Measurements from ENCODE around the gene ANKRD31.
"Not testable (repeated sequence)": the region's sequence is repeated elsewhere in the genome, so short reads cannot be mapped to it uniquely, and the experiment has no call there.

The ANKRD31 gene

GRCh38 chr5:75192264-75192663 is 44.4 kb downstream of the ANKRD31 start:
- no peaks in the 10 kb centered on the region for H3K27me3 ChIP-seq (ENCODE audit: control insufficient read depth, insufficient read depth, low read length)
- no peak overlapping the region for H3K4me3 ChIP-seq (ENCODE audit: low read depth, low read length)
- H3K9me3 ChIP-seq (ENCODE audit: control insufficient read depth, insufficient read depth, low read length) = no peaks in the 10 kb centered on the region
- H3K27ac ChIP-seq (ENCODE audit: low read depth, low read length) = no peak overlapping the region
- H3K9ac ChIP-seq (ENCODE audit: low read depth, low read length) = no peak overlapping the region
- H3K4me1 ChIP-seq (ENCODE audit: control insufficient read depth, insufficient read depth, low read length) = no peaks in the 10 kb centered on the region
- no peaks in the 10 kb centered on the region for H3K36me3 ChIP-seq (ENCODE audit: control insufficient read depth, insufficient read depth, low read length)

DNA sequence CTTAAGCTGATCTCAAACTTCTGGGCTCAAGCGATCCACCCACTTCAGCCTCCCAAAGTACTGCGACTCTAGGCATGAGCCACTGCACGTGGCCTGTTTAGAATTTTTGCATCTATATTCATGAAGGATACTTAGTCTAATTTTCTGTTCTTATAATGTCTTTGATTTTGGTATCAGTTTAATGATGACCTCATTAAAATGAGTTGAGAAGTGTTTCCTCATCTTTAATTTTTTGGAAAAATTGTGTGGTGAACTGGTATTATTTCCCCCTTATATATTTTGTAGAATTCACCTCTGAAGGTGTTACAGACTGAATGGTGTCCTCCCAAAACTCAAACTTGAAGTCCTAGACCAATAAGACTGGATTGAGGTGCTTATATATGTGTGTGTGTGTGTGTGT is 46.5 kb downstream of the ANKRD31 start:
- Histone ChIP-seq H3K9me3 (ENCODE audit: control insufficient read depth, insufficient read depth, low read length) (no peaks in the 10 kb centered on the region), H3K4me1 (ENCODE audit: control insufficient read depth, insufficient read depth, low read length) (no peaks in the 10 kb centered on the region), H3K9ac (ENCODE audit: low read depth, low read length) (no peak overlapping the region), H3K27me3 (ENCODE audit: control insufficient read depth, insufficient read depth, low read length) (no peaks in the 10 kb centered on the region), H3K36me3 (ENCODE audit: control insufficient read depth, insufficient read depth, low read length) (no peaks in the 10 kb centered on the region), H3K4me3 (ENCODE audit: low read depth, low read length) (no peak overlapping the region), H3K27ac (ENCODE audit: low read depth, low read length) (no peak overlapping the region)

DNA sequence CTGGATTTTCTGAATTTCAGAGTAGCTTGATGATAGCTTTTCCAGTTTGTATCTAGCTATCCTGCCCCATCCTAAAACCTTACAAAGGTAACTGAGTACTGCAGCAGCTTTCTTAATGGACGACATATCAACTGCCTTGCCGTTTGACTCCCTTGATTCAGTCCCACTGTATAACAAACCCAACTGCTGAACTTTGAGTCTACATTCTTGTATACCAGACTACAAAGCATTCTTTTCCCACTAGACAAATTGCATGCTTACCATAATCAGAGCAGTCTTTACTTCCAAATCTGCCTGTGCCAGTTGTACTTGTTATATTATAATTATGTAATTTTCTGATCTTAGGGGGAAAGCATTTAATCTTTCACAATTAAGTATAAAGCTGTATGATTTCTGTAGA is 47.3 kb downstream of the ANKRD31 start:
- Histone ChIP-seq H3K36me3 (ENCODE audit: control insufficient read depth, insufficient read depth, low read length) (no peaks in the 10 kb centered on the region), H3K9ac (ENCODE audit: low read depth, low read length) (no peak overlapping the region), H3K4me3 (ENCODE audit: low read depth, low read length) (no peak overlapping the region), H3K27ac (ENCODE audit: low read depth, low read length) (no peak overlapping the region), H3K4me1 (ENCODE audit: control insufficient read depth, insufficient read depth, low read length) (no peaks in the 10 kb centered on the region), H3K27me3 (ENCODE audit: control insufficient read depth, insufficient read depth, low read length) (no peaks in the 10 kb centered on the region), H3K9me3 (ENCODE audit: control insufficient read depth, insufficient read depth, low read length) (no peaks in the 10 kb centered on the region)

GRCh38 chr5:75185763-75186162 is 50.9 kb downstream of the ANKRD31 start:
- Histone ChIP-seq H3K9me3 (ENCODE audit: control insufficient read depth, insufficient read depth, low read length) (no peaks in the 10 kb centered on the region), H3K27ac (ENCODE audit: low read depth, low read length) (no peak overlapping the region), H3K4me3 (ENCODE audit: low read depth, low read length) (no peak overlapping the region)

DNA sequence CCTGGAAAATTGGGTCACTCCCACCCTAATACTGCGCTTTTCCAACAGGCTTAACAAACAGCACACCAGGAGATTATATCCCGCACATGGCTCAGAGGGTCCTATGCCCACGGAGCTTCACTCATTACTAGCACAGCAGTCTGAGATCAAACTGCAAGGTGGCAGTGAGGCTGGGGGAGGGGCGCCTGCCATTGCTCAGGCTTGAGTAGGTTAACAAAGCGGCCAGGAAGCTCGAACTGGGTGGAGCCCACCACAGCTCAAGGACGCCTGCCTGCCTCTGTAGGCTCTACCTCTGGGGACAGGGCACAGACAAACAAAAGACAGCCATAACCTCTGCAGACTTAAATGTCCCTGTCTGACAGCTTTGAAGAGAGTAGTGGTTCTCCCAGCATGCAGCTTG is 60.7 kb downstream of the ANKRD31 start:
- H3K4me3 ChIP-seq (ENCODE audit: low read depth, low read length); H3K27ac ChIP-seq (ENCODE audit: low read depth, low read length); H3K4me1 ChIP-seq (ENCODE audit: control insufficient read depth, insufficient read depth, low read length); H3K36me3 ChIP-seq (ENCODE audit: control insufficient read depth, insufficient read depth, low read length); H3K9ac ChIP-seq (ENCODE audit: low read depth, low read length); H3K27me3 ChIP-seq (ENCODE audit: control insufficient read depth, insufficient read depth, low read length); H3K9me3 ChIP-seq (ENCODE audit: control insufficient read depth, insufficient read depth, low read length): not testable (repeated sequence)

More at GRCh38 chr5:75185763-75186162, 50.9 kb downstream of the ANKRD31 start:
- Histone ChIP-seq H3K4me1 (ENCODE audit: control insufficient read depth, insufficient read depth, low read length) (no peaks in the 10 kb centered on the region), H3K9ac (ENCODE audit: low read depth, low read length) (no peak overlapping the region), H3K36me3 (ENCODE audit: control insufficient read depth, insufficient read depth, low read length) (no peaks in the 10 kb centered on the region), H3K27me3 (ENCODE audit: control insufficient read depth, insufficient read depth, low read length) (no peaks in the 10 kb centered on the region)

- not testable (repeated sequence) for H3K36me3 ChIP-seq (ENCODE audit: control insufficient read depth, insufficient read depth, low read length); H3K4me1 ChIP-seq (ENCODE audit: control insufficient read depth, insufficient read depth, low read length); H3K9me3 ChIP-seq (ENCODE audit: control insufficient read depth, insufficient read depth, low read length); H3K27ac ChIP-seq (ENCODE audit: low read depth, low read length); H3K9ac ChIP-seq (ENCODE audit: low read depth, low read length); H3K27me3 ChIP-seq (ENCODE audit: control insufficient read depth, insufficient read depth, low read length); H3K4me3 ChIP-seq (ENCODE audit: low read depth, low read length)
Observed at GRCh38 chr5:75174872-75175271, 61.8 kb downstream of the ANKRD31 start.

DNA sequence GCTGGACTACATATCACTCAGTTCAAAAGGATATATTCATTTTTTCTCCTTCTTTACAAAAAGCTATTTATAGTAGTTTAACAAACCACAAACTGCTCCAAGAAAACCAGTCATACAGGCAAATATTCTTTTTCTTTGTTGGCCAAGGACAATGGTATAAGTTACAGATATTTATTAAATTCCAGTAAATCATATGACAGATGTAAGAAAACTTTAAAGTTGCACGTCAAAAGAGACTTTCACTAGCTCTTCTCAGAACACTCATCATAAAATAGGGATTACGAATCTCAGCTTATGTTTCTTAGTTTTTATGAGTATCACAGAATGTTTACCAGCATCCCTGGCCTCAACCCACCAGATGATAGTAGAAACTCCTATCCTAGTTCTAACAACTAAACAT is 67.2 kb downstream of the ANKRD31 start:
- no peaks in the 10 kb centered on the region for H3K9me3 ChIP-seq (ENCODE audit: control insufficient read depth, insufficient read depth, low read length)
- H3K4me3 ChIP-seq (ENCODE audit: low read depth, low read length) = no peak overlapping the region
- H3K27me3 ChIP-seq (ENCODE audit: control insufficient read depth, insufficient read depth, low read length) = no peaks in the 10 kb centered on the region
- no peak overlapping the region for H3K27ac ChIP-seq (ENCODE audit: low read depth, low read length)
- H3K36me3 ChIP-seq (ENCODE audit: control insufficient read depth, insufficient read depth, low read length) = no peaks in the 10 kb centered on the region
- no peaks in the 10 kb centered on the region for H3K4me1 ChIP-seq (ENCODE audit: control insufficient read depth, insufficient read depth, low read length)
- no peak overlapping the region for H3K9ac ChIP-seq (ENCODE audit: low read depth, low read length)

DNA sequence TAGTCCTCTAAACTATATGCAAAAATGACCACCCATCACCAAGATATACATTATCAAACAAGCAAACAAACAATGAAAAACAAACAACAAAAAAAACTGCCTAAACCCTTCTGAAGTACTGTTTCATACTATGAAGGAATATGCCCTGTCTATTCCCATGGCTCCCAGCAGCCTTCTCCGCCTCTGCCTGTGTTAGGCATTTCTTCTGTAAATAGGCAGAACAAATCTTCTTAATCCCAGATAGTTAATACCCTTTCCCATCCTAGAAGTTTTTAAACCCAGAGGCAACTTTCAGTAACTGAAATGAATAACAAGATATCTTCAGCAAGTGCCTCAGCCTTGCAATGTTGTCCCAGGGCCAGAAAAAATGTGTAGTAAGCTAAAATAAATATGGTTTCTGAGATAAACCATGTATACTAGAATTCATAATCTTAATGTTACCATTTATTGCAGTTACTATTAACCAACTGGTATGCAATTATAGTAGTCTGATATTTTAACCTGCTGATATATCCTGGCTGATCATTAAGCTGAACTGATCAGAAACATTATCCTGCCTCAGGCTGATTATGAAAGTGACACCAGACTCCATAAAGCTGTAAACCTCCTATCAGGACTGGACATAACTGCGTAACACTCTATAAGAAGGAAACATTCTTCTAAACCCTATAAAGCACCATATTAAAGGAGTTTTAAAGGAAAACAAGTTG is 68.5 kb downstream of the ANKRD31 start:
- Histone ChIP-seq H3K9ac (ENCODE audit: low read depth, low read length) (no peak overlapping the region), H3K4me1 (ENCODE audit: control insufficient read depth, insufficient read depth, low read length) (no peaks in the 10 kb centered on the region), H3K27me3 (ENCODE audit: control insufficient read depth, insufficient read depth, low read length) (no peaks in the 10 kb centered on the region), H3K36me3 (ENCODE audit: control insufficient read depth, insufficient read depth, low read length) (no peaks in the 10 kb centered on the region), H3K9me3 (ENCODE audit: control insufficient read depth, insufficient read depth, low read length) (no peaks in the 10 kb centered on the region), H3K27ac (ENCODE audit: low read depth, low read length) (no peak overlapping the region), H3K4me3 (ENCODE audit: low read depth, low read length) (no peak overlapping the region)

GRCh38 chr5:75167345-75167744 is 69.3 kb downstream of the ANKRD31 start:
- H3K27ac ChIP-seq (ENCODE audit: low read depth, low read length) = no peak overlapping the region
- no peaks in the 10 kb centered on the region for H3K4me1 ChIP-seq (ENCODE audit: control insufficient read depth, insufficient read depth, low read length)
- H3K36me3 ChIP-seq (ENCODE audit: control insufficient read depth, insufficient read depth, low read length) = no peaks in the 10 kb centered on the region
- H3K27me3 ChIP-seq (ENCODE audit: control insufficient read depth, insufficient read depth, low read length) = no peaks in the 10 kb centered on the region
- H3K4me3 ChIP-seq (ENCODE audit: low read depth, low read length) = no peak overlapping the region
- H3K9me3 ChIP-seq (ENCODE audit: control insufficient read depth, insufficient read depth, low read length) = peaks cover 5% of the 10 kb centered on the region; the same call in 1 of the 2 replicates
- H3K9ac ChIP-seq (ENCODE audit: low read depth, low read length) = no peak overlapping the region

DNA sequence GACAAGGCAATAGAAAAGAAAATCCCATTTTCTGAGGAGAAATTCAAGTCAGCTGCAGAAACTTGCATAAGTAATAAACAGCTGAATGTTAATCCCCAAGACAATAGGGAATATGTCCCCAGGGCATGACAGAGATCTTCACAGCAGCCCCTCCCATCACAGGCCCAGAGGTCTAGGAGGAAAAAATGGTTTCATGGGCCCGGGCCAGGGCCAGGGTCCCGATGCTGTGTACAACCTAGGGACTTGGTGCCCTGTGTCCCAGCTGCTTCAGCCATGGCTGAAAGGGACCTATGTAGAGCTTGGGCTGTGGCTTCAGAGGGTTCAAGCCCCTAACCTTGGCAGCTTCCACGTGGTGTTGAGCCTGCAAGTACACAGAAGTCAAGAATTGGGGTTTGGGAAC is 75.2 kb downstream of the ANKRD31 start:
- not testable (repeated sequence) for H3K4me1 ChIP-seq (ENCODE audit: control insufficient read depth, insufficient read depth, low read length); H3K4me3 ChIP-seq (ENCODE audit: low read depth, low read length); H3K9ac ChIP-seq (ENCODE audit: low read depth, low read length); H3K36me3 ChIP-seq (ENCODE audit: control insufficient read depth, insufficient read depth, low read length); H3K27me3 ChIP-seq (ENCODE audit: control insufficient read depth, insufficient read depth, low read length); H3K27ac ChIP-seq (ENCODE audit: low read depth, low read length)
- peaks cover 19% of the 10 kb centered on the region for H3K9me3 ChIP-seq (ENCODE audit: control insufficient read depth, insufficient read depth, low read length)

- H3K9ac ChIP-seq (ENCODE audit: low read depth, low read length) = no peak overlapping the region
- no peaks in the 10 kb centered on the region for H3K4me1 ChIP-seq (ENCODE audit: control insufficient read depth, insufficient read depth, low read length)
- no peak overlapping the region for H3K27ac ChIP-seq (ENCODE audit: low read depth, low read length)
- H3K27me3 ChIP-seq (ENCODE audit: control insufficient read depth, insufficient read depth, low read length) = no peaks in the 10 kb centered on the region
- no peaks in the 10 kb centered on the region for H3K36me3 ChIP-seq (ENCODE audit: control insufficient read depth, insufficient read depth, low read length)
- H3K9me3 ChIP-seq (ENCODE audit: control insufficient read depth, insufficient read depth, low read length) = peaks cover 12% of the 10 kb centered on the region
- no peak overlapping the region for H3K4me3 ChIP-seq (ENCODE audit: low read depth, low read length)
Observed at GRCh38 chr5:75156585-75156984, 80.1 kb downstream of the ANKRD31 start.

All from HUES48 (cell line).